HG03354 (cell line): Measurements from ENCODE around the gene TJP2.
"Not testable (repeated sequence)": the region's sequence is repeated elsewhere in the genome, so short reads cannot be mapped to it uniquely, and the experiment has no call there.

Source experiments
- ATAC-seq: cut with Tn5 transposase; IDR thresholded peaks from one replicate; pipeline ENCODE4 v1.9.1; 2021; ENCODE audit warnings: mild to moderate bottlenecking; ENCODE audit not compliant: unreplicated experiment, poor library complexity, severe bottlenecking

TJP2 gene

GRCh38 chr9:69157751-69158466, 16.2 kb upstream of the TJP2 start:
- no peak for ATAC-seq

DNA sequence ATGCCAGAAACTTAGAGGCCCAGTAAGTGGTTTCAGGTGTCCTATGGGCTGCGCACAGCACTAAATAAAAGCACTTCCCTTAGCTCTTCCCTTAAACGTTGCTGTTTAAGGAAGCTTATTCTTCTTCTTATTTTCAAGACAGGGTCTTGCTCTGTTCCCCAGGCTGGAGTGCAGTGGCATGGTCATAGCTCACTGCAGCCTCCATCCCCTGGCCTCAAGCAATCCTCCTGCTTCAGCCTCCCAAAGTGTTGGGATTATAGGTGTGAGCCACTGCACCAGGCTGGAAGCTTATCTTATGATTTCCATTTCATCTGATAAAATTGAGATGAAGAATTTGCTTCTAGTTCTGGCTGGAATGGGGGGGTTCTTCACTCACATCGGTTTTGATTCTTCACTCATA, 15.6 kb upstream of the TJP2 start:
- no peak for ATAC-seq

GRCh38 chr9:69164573-69164972, 9.5 kb upstream of the TJP2 start:
- ATAC-seq, result not testable (repeated sequence)

GRCh38 chr9:69165581-69165980, 8.5 kb upstream of the TJP2 start:
- no peak for ATAC-seq

DNA sequence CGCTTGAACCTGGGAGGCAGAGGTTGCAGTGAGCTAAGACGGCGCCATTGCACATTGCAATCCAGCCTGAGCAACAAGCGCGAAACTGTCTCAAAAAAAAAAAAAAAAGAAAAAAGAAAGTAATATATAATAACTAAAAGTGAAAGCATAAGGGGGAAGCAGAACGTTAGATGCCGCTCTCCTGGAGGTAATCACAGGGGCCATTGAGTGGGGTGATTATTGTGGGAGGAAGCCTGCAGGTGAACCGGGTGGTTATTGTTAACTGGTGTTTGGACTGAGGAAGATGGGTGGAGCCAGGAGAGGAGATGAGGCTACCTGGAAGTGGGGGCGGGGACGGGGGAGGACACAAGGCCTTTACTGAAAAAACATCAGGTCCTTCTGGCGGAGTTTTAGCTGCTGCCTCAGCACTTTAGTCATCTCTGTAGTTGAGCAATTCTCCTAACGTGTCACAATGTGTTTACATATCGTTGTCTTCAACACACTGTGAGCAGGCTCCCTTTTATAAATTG, 5.3 kb upstream of the TJP2 start:
- peak; percentile 54 for ATAC-seq

GRCh38 chr9:69170231-69170630, 3.8 kb upstream of the TJP2 start:
- no peak for ATAC-seq

DNA sequence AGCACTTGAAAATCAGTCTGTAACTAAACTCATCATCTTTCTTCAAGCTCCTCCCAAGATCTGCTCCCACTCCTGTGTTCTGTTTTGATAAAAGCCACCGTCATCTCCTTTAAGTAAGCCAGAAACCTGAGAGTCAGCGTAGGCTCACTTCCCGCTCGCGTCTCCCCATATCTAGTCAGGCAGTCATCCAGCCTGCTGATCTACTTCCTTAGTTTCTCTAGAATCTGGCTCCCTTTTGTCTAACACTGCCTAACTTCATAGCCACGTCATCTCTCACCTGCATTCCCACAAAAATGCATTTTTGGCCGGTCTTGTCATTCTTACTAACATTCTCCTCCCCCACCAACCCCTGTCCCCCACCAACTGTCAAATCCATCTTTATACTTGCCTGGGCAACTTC, 3.0 kb upstream of the TJP2 start:
- no peak for ATAC-seq

GRCh38 chr9:69171517-69171916, 2.6 kb upstream of the TJP2 start:
- ATAC-seq, result no peak

- ATAC-seq, result no peak
Measured at GRCh38 chr9:69172895-69173294, 1.2 kb upstream of the TJP2 start.

DNA sequence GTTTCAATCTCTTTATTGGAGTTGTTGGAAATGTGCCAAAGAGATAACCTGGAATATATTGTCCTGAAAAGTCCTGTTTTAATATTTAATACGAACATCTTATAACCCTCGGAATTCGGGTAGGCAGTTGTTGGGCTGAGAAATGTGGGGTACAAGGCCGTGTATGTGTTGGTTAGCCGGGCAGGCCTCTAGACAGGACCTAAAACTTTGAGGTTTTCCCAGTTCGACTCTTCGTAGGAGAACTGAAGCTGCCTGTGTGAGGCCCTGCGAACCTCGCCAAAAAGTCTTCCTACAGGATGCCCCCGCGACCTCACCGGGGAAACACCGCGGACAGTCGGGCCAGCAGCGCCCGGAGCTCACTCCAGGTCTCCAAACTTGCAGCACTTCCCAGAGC, 583 bp upstream of the TJP2 start:
- no peak for ATAC-seq

GRCh38 chr9:69174616-69175463, 763 bp downstream of the TJP2 start:
- ATAC-seq, result peak; percentile 53

DNA sequence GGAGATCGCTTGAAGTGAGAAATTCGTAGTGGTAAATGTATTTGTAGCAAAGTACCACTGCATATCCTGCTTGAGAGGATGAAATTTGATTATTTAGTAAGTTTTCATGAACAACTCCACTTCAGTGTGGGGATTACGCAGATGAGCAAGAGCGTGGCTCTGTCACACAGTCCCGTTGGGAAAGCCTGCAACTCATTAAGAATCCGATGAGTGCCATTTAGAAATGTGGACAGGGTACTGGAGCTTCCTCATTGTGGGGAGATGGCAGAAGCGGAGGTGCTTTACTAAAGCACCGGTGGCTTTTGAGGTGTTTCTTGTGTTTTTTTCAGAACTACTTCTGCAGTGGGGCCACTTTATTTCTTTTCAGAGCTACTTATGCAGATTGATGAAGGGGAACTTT, 1.4 kb downstream of the TJP2 start:
- ATAC-seq, result peak; percentile 18

- no peak for ATAC-seq
Measured at GRCh38 chr9:69176471-69177171, 2.5 kb downstream of the TJP2 start.

- ATAC-seq, result no peak
Measured at GRCh38 chr9:69178583-69179011, 4.5 kb downstream of the TJP2 start.

- ATAC-seq, result no peak
Measured at GRCh38 chr9:69179037-69179436, 5.0 kb downstream of the TJP2 start.

DNA sequence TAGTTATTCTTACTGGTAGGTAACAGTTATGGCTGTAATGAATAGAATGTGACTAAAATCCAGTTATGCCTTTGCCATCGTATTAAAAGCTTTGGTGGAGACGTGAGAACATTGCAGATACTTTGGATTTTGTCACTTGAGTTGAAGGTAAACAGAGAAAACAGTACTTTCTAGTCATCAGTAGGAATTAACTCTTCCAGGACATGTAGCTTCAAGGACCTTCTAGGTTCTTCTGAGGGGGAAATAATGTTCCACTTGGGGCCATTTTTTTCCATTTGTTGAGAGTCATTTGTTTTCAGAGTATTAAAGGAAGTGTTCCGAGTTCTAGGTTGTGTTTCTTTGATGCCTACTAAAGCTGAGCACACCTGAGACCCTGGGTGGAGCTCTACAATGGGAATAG, 6.1 kb downstream of the TJP2 start:
- no peak for ATAC-seq

GRCh38 chr9:69180670-69181069, 6.6 kb downstream of the TJP2 start:
- peak; percentile 50 for ATAC-seq

DNA sequence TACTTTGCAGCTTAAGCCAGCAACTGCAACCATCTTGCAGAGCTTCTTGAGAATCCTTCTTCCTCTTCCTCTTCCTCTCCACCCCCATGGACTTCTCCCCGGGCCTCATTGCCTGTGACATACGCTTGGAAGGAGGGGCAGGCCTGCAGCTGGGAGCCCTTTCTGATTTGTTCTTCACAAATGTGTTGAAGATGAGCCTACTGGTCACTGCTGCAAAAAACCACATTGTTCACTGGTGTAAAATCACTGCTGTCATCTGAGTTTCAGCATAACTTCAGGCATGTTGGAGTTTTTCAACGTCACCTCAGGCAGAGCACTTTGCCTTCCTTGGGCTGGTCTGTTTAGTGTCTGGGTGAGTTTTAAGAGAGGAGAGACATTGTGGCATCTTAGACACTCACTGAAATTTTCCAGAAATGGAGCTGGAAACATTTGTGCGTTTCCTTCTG, 7.9 kb downstream of the TJP2 start:
- no peak for ATAC-seq

GRCh38 chr9:69184266-69184665, 10.2 kb downstream of the TJP2 start:
- ATAC-seq, result no peak

GRCh38 chr9:69186841-69187611, 12.9 kb downstream of the TJP2 start:
- ATAC-seq, result no peak
